ENCODE results near the gene NCS1.
"Not testable (repeated sequence)": the region's sequence is repeated elsewhere in the genome, so short reads cannot be mapped to it uniquely, and the experiment has no call there.

Gene NCS1

GRCh38 chr9:130246126-130246525 lies 73.9 kb downstream of the NCS1 start:
- peak in 1 of 10 donors; percentile 52 for DNase-seq
- intact Hi-C loops (cut with DNase I), result no loop called here

DNA sequence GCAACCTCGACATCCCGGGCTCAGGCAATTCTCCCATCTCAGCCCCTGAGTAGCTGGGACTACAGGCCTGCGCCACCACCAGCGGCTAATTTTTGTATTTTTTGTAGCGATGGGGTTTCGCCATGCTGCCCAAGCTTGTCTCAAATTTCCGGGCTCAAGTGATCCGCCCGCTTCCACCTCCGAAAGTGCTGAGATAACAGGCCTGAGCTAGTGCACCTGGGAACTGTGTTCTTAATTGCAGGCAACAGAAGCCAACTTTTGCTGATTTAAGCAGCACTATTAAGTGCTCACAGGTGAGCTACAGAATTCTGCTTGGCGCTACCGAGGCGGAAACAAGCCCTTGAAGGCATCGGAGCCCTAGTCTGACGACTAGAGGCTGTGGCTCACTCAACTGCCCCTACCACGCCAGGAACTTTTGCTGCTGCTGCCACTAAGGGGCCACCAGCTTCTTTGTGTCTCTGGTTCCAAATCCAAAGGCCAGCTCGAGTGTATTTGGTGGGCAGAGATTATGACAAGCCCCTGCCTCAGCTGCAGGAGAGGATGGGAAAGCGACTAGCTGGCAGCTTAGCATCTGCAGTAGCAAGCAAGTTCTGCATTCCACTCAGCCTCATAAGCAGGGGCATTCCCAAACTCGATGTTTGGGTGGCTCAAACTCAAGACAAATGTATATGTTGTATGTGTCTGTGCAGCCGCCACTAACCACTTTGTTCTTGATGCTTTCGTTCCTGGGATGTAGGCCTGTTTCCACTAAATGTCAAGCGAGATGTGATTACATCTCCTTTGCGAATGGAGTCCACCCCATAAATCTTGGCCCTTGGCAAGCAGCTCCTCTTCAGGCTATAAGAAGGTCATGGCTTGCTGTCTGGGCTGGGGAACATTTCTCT lies 82.8 kb downstream of the NCS1 start:
- intact Hi-C loops (cut with DNase I), result no loop called here
- DNase-seq, result peak in 2 of 10 donors; percentile 3 to 64

DNA sequence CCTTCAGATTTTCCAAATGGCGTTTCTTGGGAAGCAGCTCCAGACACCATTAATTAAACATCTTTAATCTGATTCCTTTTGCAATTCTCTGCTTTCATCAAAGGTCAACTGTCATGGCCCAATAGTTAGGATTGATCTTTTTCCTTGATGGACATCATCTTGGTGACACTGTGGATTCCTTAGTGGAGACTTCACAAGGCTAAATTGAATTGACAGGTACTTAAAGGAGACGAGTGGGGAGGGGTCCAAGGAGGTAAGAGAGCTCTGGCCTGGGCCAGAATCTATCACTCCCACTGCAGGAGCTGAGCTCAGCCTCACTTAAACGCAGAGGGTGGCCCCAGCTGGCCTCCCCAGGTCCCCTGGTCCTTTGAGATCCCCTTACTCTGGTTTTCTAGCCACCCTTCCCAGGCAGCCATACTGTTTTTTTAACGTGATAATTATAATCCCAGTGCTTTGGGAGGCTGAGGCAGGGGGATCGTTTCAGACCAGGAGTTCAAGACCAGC lies 83.5 kb downstream of the NCS1 start:
- DNase-seq, result peak in 1 of 10 donors; percentile 30
- intact Hi-C loops (cut with DNase I), result no loop called here

DNA sequence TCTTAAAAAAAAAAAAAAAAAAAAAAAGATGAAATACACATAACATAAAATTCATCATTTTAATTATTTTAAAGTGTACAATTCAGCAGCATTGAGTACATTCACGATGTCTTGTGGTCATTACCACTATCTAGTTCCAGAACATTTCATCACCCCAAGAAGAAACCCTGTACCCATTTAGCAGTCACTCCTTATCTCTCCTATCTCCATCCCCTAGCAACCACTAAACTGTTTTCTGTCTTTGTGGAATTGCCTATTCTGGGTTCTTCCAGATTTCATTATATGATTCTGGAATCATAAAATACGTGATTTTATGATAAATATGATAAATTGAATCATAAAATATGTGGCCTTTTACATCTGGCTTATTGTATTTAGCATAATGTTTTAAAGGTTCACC lies 84.4 kb downstream of the NCS1 start:
- DNase-seq, result no peak
- intact Hi-C loops (cut with DNase I), result no loop called here

DNA sequence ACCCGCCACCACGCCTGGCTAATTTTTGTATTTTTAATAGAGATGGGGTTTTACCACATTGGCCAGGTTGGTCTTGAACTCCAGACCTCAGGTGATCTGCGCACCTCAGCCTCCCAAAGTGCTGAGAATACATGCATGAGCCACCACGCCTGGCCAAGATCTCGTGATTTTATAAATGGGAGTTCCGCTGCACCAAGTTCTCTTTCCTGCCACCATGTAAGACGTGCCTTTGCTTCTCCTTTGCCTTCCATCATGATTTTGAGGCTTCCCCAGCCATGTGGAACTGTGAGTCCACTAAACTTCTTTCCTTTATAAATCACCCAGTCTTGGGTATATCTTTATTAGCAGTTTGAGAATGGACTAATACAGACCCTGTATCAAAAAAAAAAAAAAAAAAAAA lies 85.9 kb downstream of the NCS1 start:
- intact Hi-C loops (cut with DNase I), result not testable (repeated sequence)
- peak in 1 of 10 donors; percentile 5 for DNase-seq

GRCh38 chr9:130259044-130259443 lies 86.8 kb downstream of the NCS1 start:
- intact Hi-C loops (cut with DNase I), result no loop called here
- DNase-seq, result peak in 2 of 10 donors; percentile 6 to 8

DNA sequence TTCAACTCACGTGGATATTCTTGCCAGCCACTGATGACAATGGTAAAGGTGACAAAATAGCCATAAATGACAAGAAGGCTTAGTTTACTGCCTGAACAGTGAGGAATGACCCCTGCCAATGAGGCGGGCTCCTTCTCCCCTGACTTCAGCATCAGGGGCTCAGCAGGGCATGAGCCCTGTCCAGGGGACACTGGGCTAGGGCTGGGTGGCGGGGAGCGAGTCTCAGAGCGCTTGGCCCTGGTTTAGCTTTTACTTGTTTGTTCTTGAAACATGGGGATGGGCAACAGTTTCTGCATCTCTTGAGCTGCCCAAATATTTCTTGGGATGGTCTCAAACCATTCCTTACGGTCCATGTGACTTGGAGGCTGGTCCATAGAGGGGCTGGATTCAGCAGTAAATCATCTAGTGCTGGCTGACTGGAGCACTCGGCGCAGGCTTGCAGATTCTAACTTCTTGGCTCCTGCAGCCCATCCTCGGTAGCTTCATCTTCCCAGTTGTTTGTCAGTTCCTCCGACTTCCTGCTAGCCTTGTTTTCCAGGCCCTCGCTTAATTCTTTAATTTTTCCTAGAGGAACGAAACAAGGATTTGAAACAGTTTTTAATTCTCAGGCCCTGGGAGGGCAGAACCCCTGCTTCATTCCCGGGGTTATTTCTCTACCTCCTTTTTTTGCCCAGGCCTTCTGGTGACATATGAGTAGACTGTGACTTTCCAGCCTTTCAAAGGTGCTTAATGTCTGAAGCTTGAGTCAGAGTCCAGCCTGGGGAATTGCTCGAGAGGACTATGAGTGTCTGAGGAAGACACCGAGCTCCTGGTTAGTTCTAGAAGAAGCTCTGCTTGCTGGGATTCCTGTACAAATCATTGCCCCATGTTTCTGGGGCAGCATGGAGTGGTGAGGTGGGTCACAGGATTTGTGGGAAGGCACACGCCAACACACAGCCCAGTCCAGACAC lies 88.9 kb downstream of the NCS1 start:
- intact Hi-C loops (cut with DNase I), result no loop called here
- peak in 2 of 10 donors; percentile 21 to 24 for DNase-seq

DNA sequence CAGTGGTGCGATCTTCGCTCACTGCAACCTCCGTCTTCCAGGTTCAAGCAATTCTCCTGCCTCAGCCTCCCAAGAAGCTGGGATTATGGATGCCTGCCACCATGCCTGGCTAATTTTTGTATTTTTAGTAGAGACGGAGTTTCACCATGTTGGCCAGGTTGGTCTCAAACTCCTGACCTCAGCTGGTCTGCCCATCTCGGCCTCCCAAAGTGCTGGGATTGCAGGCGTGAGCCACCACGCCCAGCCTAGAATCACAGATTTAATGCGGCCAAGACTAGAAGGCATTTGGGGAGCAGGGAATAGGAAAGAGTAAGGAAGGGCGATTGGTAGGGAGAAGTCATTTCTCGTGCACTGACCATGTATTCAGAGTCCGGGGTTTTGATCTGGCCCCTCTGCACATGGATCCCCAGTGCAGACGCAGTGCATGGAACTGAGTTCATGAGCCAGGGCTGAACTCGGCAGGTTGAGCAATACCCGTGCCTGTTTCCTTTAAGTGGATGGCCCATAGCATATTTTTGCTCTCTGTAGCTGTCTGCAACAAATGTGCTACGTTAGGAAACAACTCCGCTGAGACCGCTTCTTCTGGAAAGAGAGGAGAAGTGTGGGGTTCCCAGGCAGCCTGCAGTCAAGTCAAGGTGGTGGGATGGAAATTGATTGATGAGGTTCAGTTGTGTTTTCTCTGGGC lies 90.0 kb downstream of the NCS1 start:
- DNase-seq, result peak in 2 of 10 donors; percentile 21 to 33
- intact Hi-C loops (cut with DNase I), result no loop called here

DNA sequence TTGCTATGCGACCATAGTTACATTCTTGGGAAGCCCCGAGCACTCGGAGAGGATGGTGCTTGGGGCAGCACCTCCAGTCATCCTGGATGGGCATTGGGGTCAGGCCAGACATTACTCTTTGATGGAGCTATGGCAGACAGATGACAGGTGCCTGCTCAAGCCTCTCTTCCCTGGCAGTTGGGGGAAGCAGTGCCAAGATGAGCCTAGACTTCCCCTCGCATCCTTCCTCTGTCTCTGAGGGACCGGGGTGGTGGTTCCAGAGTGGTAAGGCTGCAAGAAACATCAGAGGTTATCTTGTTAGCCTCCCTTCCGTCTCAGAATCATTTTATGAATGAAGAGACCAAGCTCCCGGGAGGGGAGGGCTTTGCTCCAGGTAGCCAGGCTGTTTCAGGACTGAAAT lies 90.6 kb downstream of the NCS1 start:
- intact Hi-C loops (cut with DNase I), result no loop called here
- peak in 1 of 10 donors; percentile 40 for DNase-seq

GRCh38 chr9:130263601-130264413 lies 91.6 kb downstream of the NCS1 start:
- DNase-seq, result peak in 2 of 10 donors; percentile 18 to 64
- intact Hi-C loops (cut with DNase I), result no loop called here

DNA sequence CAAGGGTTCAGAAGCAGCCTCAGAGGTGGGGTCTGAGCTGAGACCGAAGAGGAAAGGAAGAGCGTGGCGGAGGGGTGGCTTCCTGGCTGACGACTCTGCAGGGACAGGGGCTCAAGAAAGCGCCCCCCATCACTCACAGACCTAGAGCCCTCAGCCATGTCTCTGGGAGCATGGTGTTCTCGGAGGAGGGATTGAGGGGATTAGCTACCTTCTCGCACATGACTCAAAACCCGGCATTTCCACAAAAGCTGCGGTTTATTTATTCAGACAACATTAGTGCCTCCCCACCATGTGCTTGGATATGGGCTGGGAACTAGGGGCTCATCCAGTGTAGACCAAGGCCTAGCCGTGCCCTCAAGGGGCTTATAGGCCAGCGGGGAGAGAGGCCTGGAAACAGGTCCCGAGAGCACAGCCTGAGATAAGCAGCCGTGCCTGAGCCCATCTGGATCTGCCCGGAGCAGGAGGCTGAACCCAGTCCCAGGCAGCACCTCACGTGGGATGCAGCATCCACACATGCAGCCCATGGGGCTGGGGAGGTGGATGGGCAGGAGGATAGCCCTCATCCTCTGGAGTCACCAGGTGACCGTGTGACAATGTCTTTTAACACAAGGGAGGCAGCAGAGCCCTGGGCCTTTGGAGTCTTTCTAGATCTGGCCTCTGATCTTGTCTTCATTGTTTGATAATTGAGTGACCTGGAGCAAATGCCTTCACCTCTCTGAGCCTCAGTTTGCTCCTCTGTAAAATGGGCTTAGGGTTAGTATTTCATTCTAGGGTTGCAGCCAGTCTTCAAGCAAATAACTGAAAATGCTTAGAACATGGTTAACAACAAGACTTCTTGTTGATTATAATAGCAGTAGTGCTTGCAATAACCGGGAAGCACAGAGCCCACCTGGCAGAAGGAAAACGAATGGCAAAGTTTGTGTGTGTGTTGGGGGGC lies 92.5 kb downstream of the NCS1 start:
- intact Hi-C loops (cut with DNase I), result no loop called here
- peak in 1 of 10 donors; percentile 69 for DNase-seq

GRCh38 chr9:130265431-130266235 lies 93.4 kb downstream of the NCS1 start, which contains the start of gene HMCN2:
Gene HMCN2 (plus strand): TSS chr9:130265760. CDS start chr9:130265879, 119 bp downstream.
- intact Hi-C loops (cut with DNase I), result no loop called here
- DNase-seq, result peak in 1 of 10 donors; percentile 72

DNA sequence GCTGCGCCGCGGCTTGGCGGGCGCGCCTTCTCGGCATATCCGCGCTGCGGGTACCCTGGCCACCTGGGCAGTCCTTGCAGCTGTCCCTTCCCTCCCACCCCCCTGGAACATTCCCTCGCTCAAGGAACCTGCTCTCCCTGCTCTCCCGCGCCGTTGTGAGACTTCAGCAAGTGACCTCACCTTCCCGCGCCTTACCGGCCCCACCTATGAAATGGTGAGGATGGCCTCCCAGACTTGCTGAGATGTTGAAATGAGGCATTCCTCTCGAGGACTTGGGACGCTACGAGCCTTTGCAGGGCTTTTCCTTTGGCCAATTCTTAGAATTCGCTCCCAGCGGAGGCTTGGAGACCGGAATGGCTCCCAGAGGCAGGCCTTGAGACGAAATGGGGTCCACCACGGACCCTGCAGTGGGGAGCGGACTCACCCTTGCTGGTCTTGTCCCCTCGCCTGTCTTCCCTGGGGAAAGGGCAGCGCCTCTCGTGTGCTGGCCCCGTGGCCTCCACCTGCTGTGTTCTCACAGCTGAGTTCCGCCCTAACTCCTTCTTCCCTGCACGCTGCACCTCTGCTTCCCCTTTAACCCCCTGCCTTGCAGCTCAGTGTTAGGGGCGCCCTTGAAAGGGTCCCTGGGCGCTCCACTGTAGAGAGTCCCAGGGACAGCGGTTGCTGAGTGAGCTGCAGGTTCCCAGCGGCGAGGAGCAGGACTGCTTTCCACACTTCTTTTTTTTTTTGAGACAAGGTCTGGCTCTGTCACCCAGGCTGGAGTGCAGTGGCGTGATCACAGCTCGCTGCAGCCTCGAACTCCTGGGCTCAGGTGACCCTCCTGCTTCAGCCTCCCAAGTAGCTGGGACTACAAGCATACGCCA lies 94.3 kb downstream of the NCS1 start:
- intact Hi-C loops (cut with DNase I), result no loop called here
- DNase-seq, result peak in 1 of 10 donors; percentile 53

DNA sequence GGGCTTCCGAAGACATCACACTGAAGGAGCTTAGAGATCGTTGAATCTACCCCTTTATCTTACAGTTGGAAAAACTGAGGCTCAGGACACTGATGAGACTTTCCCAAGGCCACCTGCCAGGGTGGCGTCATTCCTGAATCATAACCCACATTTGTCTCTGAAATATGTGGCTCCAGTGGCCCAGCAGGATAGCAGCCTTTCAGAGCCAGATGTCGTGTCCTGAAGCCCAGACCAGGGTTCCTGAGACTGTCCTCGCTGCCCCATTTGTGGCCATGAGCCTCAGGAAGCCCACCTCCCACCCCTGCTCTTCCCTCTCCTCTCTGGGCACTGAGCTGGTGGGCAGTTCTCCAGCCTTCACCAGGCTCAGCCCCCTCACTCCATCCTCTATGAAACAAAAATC lies 95.7 kb downstream of the NCS1 start:
- peak in 2 of 10 donors; percentile 38 to 49 for DNase-seq
- intact Hi-C loops (cut with DNase I), result no loop called here

DNA sequence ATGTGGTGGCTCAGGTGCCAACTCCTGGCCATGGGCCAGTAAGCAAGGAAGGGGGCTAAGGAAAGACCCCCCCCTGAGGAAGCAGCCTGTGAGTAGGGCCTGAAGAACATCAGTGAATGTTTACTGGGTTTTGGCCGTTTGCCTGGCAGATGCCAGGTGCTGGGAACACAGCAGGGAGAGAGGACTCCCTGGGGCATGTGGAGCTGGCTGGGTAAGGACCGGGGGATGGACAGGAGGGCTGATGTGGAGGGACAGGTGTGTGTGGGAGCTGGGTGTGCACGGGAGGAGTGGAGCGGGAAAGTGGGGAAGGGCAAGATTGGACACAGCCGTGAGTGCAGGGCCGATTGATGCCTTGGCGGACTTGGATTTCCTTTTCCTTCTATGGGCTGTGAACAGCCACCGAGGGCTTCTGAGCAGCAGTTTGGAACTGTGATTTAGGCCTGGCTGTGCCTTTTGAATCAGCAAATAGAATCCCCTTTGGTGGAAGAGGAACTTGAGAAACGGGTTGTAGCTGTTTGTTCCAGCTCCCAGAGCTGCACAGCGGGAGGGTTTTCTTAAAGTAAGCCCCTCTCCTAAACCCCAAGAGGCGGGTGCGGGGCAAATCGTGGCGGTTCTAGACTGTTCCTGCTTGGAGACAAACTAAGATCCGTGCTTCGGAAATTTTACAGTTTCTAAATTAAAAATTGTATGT lies 96.5 kb downstream of the NCS1 start:
- peak in 2 of 10 donors; percentile 27 to 70 for DNase-seq
- intact Hi-C loops (cut with DNase I), result no loop called here

GRCh38 chr9:130271473-130271872 lies 99.3 kb downstream of the NCS1 start:
- intact Hi-C loops (cut with DNase I), result no loop called here

More at GRCh38 chr9:130271473-130271872, 99.3 kb downstream of the NCS1 start:
- no peak for DNase-seq

All from posterior cingulate gyrus (tissue), 11 donors.